Thyroid gland (tissue), 4 donors: ENCODE data around the gene GLRX5. TPM values are rescaled to one million over a fixed set of nuclear protein-coding genes. Genes with fewer than 3 reads are reported as not detected.

Experiments used
- DNase-seq, 2 donors: peaks; one replicate each; pipeline ENCODE4 v3.0.0-alpha.2; 2019
- H3K27ac ChIP-seq, 3 donors: fragments of 200-600 bp; sonication (generic); 1 replicate in 2 of 3; 2 replicates in 1 of 3; pipeline ENCODE4 v1.5.1; 2016 to 2019; ENCODE audit warnings: mild to moderate bottlenecking in 1 of 3, moderate library complexity in 1 of 3
- H3K27me3 ChIP-seq: fragments of 200-600 bp; sonication (generic); one replicate; pipeline ENCODE4 v1.5.1; 2019
- H3K36me3 ChIP-seq, 2 donors: fragments of 200-600 bp; sonication (generic); one replicate each; pipeline ENCODE4 v1.5.1; 2016 to 2019
- H3K4me1 ChIP-seq, 2 donors: fragments of 200-600 bp; sonication (generic); one replicate each; pipeline ENCODE4 v1.5.1; 2017 to 2019
- H3K4me3 ChIP-seq, 3 donors: fragments of 200-600 bp; sonication (generic); replicated peaks in 1 of 3; 1 replicate in 2 of 3; 2 replicates in 1 of 3; pipeline ENCODE4 v1.5.1; 2016; ENCODE audit warnings: mild to moderate bottlenecking in 1 of 3
- H3K9me3 ChIP-seq: fragments of 200-600 bp; sonication (generic); one replicate; pipeline ENCODE4 v1.5.1; 2017
- POLR2A ChIP-seq, 2 donors: fragments of 450-650 bp; IDR thresholded peaks; one replicate each; pipeline ENCODE4 v1.6.1; 2017; ENCODE audit warnings: antibody characterized with exemption in 2 of 2, mild to moderate bottlenecking in 2 of 2, moderate library complexity in 1 of 2
- WGBS, 2 donors: methylation state at CpG; one replicate each; pipeline ENCODE4 v1.1.5; 2017; 5-methylcytosine and 5-hydroxymethylcytosine counted together
- intact Hi-C: fragments of 100-400 bp; cut with DNase I; formaldehyde crosslinking; loops from one replicate; pipeline ENCODE4 v1.15.1; 2023
- total RNA-seq, 4 donors: library from RNA; depleted of rRNA; stranded (reverse); fragments of >200 nt; gene quantifications; one replicate each; pipeline ENCODE4 v1.2.3, GENCODE V29; 2016
- TF ChIP-seq, protein P1 (sequence below), 6 experiments: fragments of 200-600 bp in 3 of 6; fragments of 450-650 bp in 3 of 6; sonication (generic) in 3 of 6; IDR thresholded peaks; one replicate each; pipeline ENCODE4 v1.5.1; 2016 to 2019; ENCODE audit warnings: antibody characterized with exemption in 6 of 6, mild to moderate bottlenecking in 2 of 6, inconsistent platforms in 1 of 6, moderate library complexity in 1 of 6

Gene GLRX5
- total RNA-seq, 4 donors from 2014 or later, result 33.9 to 64.1 (median 41.3) TPM

DNA sequence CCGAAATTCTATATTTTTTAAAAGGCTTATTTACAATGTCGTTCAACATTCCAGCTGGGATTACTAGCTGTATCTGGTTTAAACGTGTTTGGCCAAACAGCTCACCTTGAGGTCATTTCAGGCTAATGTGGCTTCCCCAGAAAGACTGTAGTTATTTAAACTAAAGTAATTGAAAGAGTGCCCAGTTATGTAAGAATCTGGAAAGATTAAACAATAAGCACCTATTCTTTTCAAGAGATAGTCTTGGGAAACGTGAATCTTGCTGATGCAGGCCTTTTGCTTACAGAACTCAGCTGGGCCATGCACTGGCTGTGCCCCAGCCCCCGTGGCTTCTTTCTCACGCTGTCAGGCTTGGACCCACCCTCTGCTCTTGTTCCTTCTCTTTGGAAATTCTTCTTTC is 24.4 kb downstream of the GLRX5 start:
- Histone ChIP-seq H3K27me3 (no peaks in the 10 kb centered on the region), H3K36me3 (no peaks in the 10 kb centered on the region), H3K4me3 (no peak overlapping the region), H3K9me3 (no peaks in the 10 kb centered on the region), H3K4me1 (no peaks in the 10 kb centered on the region), H3K27ac (no peak overlapping the region)
- intact Hi-C loops, result no loop called here
- no peak for DNase-seq
- no peak for TF ChIP-seq POLR2A (IDR thresholded peaks at IDR 0.05)
- TF ChIP-seq, protein P1, sequence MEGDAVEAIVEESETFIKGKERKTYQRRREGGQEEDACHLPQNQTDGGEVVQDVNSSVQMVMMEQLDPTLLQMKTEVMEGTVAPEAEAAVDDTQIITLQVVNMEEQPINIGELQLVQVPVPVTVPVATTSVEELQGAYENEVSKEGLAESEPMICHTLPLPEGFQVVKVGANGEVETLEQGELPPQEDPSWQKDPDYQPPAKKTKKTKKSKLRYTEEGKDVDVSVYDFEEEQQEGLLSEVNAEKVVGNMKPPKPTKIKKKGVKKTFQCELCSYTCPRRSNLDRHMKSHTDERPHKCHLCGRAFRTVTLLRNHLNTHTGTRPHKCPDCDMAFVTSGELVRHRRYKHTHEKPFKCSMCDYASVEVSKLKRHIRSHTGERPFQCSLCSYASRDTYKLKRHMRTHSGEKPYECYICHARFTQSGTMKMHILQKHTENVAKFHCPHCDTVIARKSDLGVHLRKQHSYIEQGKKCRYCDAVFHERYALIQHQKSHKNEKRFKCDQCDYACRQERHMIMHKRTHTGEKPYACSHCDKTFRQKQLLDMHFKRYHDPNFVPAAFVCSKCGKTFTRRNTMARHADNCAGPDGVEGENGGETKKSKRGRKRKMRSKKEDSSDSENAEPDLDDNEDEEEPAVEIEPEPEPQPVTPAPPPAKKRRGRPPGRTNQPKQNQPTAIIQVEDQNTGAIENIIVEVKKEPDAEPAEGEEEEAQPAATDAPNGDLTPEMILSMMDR (IDR thresholded peaks at IDR 0.05), result no peak
- WGBS, 2 donors, result 48 to 62% methylated on average over 6 of the region's 6 CpGs

DNA sequence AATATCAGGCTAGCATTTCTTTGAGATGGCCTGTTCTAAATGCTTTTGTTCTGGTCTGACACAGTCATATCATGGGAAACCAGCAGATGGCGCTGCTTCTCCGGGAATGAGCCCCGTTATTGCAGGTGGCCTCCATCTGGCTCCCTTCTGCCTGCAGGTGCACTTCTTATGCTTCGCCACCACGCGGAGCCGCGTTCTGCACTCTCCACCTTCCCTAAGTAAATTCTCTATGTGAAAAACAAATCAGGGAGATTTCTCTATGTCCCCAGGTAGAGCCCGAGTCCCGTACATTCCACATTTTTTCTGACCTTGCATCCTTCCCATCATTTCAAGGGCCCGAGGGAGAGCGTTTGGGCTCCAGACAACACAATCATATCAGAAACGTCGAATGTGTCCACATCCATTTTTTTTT is 26.2 kb downstream of the GLRX5 start:
- H3K36me3 ChIP-seq, result no peaks in the 10 kb centered on the region
- H3K9me3 ChIP-seq, result no peaks in the 10 kb centered on the region
- peak; percentile 89 to 95 for DNase-seq
- no peak overlapping the region for H3K4me3 ChIP-seq
- H3K4me1 ChIP-seq, result no peaks in the 10 kb centered on the region
- no peak overlapping the region for H3K27ac ChIP-seq
- intact Hi-C loops, result loop anchor here (5.0 to 10.0 kb wide), 2 partner anchors 204 to 431 kb away; no protein-coding TSS in a partner anchor
- H3K27me3 ChIP-seq, result no peaks in the 10 kb centered on the region
- 9 to 13% methylated on average over 14 of the region's 14 CpGs for WGBS, 2 donors
- no peak for TF ChIP-seq POLR2A (IDR thresholded peaks at IDR 0.05)
- TF ChIP-seq, protein P1 (IDR thresholded peaks at IDR 0.05), result peak; percentile 91 to 100 (median 98)

GRCh38 chr14:95562892-95563685 is 28.2 kb downstream of the GLRX5 start:
- H3K36me3 ChIP-seq, result no peaks in the 10 kb centered on the region
- 63 to 69% methylated on average over 17 to 18 of the region's 18 CpGs for WGBS, 2 donors
- H3K27ac ChIP-seq, result no peak overlapping the region
- H3K4me3 ChIP-seq, result no peak overlapping the region
- TF ChIP-seq, protein P1 (IDR thresholded peaks at IDR 0.05), result no peak
- no peak for TF ChIP-seq POLR2A (IDR thresholded peaks at IDR 0.05)
- H3K9me3 ChIP-seq, result no peaks in the 10 kb centered on the region
- no peaks in the 10 kb centered on the region for H3K4me1 ChIP-seq
- peak; percentile 37 to 65 for DNase-seq
- intact Hi-C loops, result loop anchor here (5.0 to 10.0 kb wide), 2 partner anchors 202 to 429 kb away; no protein-coding TSS in a partner anchor
- H3K27me3 ChIP-seq, result no peaks in the 10 kb centered on the region

DNA sequence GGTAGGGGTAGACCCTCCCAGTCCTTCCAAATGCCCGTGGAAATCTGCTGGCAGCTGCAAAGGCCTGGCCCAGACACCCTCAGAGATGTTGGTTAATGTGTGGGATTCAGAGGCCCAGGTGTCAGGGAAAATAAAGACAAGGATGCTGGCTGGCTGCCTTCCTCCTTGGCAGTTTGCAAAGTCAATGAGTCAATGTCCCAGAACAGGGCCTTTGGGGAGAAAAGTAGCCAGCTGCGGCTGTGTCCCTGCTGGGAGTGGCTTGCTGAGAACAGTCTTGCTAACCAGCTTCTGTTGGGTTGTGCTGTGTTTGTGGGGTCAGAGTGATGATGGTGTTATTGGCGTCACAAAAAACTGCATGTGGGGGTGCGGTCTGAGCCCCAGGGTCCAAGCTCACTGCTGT is 29.2 kb downstream of the GLRX5 start:
- H3K27me3 ChIP-seq, result no peaks in the 10 kb centered on the region
- H3K27ac ChIP-seq, result no peak overlapping the region
- no peaks in the 10 kb centered on the region for H3K36me3 ChIP-seq
- no peak overlapping the region for H3K4me3 ChIP-seq
- 61 to 71% methylated on average over 3 to 4 of the region's 4 CpGs for WGBS, 2 donors
- no peaks in the 10 kb centered on the region for H3K4me1 ChIP-seq
- TF ChIP-seq POLR2A (IDR thresholded peaks at IDR 0.05), result no peak
- TF ChIP-seq, protein P1 (IDR thresholded peaks at IDR 0.05), result no peak
- DNase-seq, result no peak
- H3K9me3 ChIP-seq, result no peaks in the 10 kb centered on the region
- intact Hi-C loops, result loop anchor here (5.0 to 10.0 kb wide), 2 partner anchors 201 to 428 kb away; no protein-coding TSS in a partner anchor

DNA sequence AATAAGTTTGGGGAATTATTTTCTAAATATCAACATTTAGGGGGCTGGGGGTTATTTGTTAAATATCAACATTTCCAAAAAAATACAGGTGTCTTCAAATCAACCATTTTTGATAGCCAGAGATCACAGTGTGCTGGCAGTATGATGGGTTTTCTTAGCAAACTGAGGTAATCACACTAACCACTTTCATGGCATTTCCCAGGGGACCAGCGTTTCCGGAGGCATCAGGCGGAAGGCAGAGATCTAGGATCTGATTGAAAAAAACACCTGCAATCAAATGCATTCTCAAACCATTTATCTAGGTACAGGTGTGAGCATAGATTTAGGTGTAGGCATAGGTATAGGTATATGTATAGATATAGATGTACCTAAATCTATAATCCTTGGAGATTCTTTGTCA is 34.6 kb downstream of the GLRX5 start:
- no peaks in the 10 kb centered on the region for H3K36me3 ChIP-seq
- TF ChIP-seq, protein P1 (IDR thresholded peaks at IDR 0.05), result no peak
- no peak for TF ChIP-seq POLR2A (IDR thresholded peaks at IDR 0.05)
- no peak overlapping the region for H3K4me3 ChIP-seq
- WGBS, 2 donors, result 76 to 78% methylated on average over 3 of the region's 3 CpGs
- H3K9me3 ChIP-seq, result no peaks in the 10 kb centered on the region
- intact Hi-C loops, result loop anchor here (10.0 kb wide), 1 partner anchor 195 kb away; no protein-coding TSS in a partner anchor
- H3K4me1 ChIP-seq, result no peaks in the 10 kb centered on the region
- DNase-seq, result no peak
- H3K27ac ChIP-seq, result no peak overlapping the region
- H3K27me3 ChIP-seq, result no peaks in the 10 kb centered on the region
